ENCODE data around the gene LYST. TPM values are rescaled to one million over a fixed set of nuclear protein-coding genes. Genes with fewer than 3 reads are reported as not detected.

Gene LYST
- total and polyA plus RNA-seq, 7 donors, result 6.6 to 53.2 (median 21.9) TPM

DNA sequence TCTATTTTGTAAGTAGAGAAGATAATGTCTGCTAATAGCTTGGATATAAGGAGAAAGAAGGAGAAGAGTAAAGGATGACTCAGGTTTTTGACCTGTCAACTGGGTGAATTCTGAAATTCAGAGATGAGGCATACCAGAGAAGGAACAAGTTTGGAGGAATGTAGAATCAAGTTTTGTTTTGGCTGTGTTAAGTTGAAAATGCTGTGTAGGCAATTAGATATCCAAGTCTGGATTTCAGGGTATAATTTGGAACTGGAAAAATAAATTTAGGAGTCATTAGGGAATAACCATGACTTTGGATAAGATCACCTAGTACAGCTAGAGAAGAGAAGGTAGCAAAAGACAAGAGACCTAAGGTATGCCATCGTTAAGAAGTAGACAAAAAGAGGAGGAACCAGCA, 194.7 kb downstream of the LYST start:
- Histone ChIP-seq H3K4me1 (no peaks in the 10 kb centered on the region), H3K9me3 (peaks cover 6 to 15% (median 11%) of the 10 kb centered on the region in 4 donors), H3K36me3 (peaks cover 4 to 70% (median 48%) of the 10 kb centered on the region in 4 donors), H3K4me3 (no peak overlapping the region), H3K27ac (no peak overlapping the region), H3K27me3 (no peaks in the 10 kb centered on the region)
- DNase-seq, result no peak
- WGBS, 2 donors, result 91 to 92% methylated on average over 1 of the region's 1 CpG
- TF ChIP-seq POLR2A (IDR thresholded peaks at IDR 0.05), result no peak
- TF ChIP-seq CTCF (IDR thresholded peaks at IDR 0.05), result no peak
- no peak for TF ChIP-seq EP300 (IDR thresholded peaks at IDR 0.05)
- TF ChIP-seq POLR2AphosphoS5 (IDR thresholded peaks at IDR 0.05), result no peak
- intact Hi-C loops (cut with DNase I), result no loop called here

GRCh38 chr1:235670157-235670776, 196.4 kb downstream of the LYST start:
- Histone ChIP-seq H3K27ac (no peak overlapping the region), H3K36me3 (peaks cover 4 to 53% (median 32%) of the 10 kb centered on the region in 4 donors), H3K4me1 (no peaks in the 10 kb centered on the region), H3K9me3 (peaks cover 6 to 15% (median 11%) of the 10 kb centered on the region in 4 donors), H3K27me3 (no peaks in the 10 kb centered on the region), H3K4me3 (no peak overlapping the region)
- no peak for TF ChIP-seq POLR2A (IDR thresholded peaks at IDR 0.05)
- no peak for TF ChIP-seq EP300 (IDR thresholded peaks at IDR 0.05)
- DNase-seq, result no peak
- WGBS, 2 donors, result 97% methylated on average over 8 of the region's 8 CpGs
- intact Hi-C loops (cut with DNase I), result no loop called here

DNA sequence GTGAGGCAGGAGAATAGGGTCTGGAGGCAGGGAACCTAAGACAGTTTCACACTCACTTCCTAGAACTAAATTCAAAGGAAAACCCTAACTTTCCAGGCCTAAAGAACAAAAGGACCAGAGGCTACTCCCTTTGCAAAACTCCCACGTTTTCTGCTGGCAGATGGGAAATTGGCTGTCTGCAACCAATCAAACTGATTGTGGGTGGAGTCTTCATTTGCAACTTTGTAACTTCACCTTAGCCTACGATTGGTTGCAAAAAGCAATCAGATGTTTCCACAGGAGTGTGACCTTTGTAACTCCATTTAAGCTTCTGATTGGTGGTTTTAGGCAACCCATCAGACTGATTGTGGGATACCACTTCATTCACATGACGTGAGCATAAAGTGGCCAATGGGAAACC, 197.4 kb downstream of the LYST start:
- H3K9me3 ChIP-seq, result peaks cover 6 to 15% (median 10%) of the 10 kb centered on the region in 4 donors
- intact Hi-C loops (cut with DNase I), result no loop called here
- TF ChIP-seq POLR2A (IDR thresholded peaks at IDR 0.05) (no peak), EP300 (IDR thresholded peaks at IDR 0.05) (no peak), CTCF (IDR thresholded peaks at IDR 0.05) (no peak), POLR2AphosphoS5 (IDR thresholded peaks at IDR 0.05) (no peak)
- no peaks in the 10 kb centered on the region for H3K4me1 ChIP-seq
- no peak overlapping the region for H3K27ac ChIP-seq
- WGBS, 2 donors, result 95 to 97% methylated on average over 3 of the region's 3 CpGs
- H3K36me3 ChIP-seq, result peaks cover 0 to 45% (median 25%) of the 10 kb centered on the region in 4 donors
- H3K27me3 ChIP-seq, result no peaks in the 10 kb centered on the region
- no peak overlapping the region for H3K4me3 ChIP-seq
- DNase-seq, result no peak

DNA sequence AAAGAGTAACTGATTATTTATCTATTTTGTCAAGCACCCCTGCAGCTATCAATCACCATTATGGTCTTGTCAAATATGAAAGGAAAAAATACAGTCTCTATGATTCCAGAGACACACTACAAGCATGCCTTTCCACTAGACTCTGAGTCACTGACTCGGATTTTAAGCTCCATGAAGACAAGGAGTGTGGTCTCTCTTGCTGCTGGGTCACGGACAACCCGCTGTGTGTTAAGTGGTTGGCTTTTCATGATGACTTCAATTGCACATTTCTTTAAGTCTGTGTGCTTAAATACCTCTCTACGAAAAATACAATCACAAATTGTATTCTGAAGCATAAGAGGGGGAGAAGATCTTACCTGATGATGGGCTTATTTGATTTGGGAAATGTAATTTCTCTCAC, 203.1 kb downstream of the LYST start:
- DNase-seq, result no peak
- peaks cover 0 to 34% (median 9%) of the 10 kb centered on the region in 4 donors for H3K36me3 ChIP-seq
- TF ChIP-seq POLR2A (IDR thresholded peaks at IDR 0.05), result no peak
- TF ChIP-seq POLR2AphosphoS5 (IDR thresholded peaks at IDR 0.05), result no peak
- no peak for TF ChIP-seq EP300 (IDR thresholded peaks at IDR 0.05)
- no peak for TF ChIP-seq CTCF (IDR thresholded peaks at IDR 0.05)
- intact Hi-C loops (cut with DNase I), result no loop called here
- no peak overlapping the region for H3K27ac ChIP-seq
- H3K9me3 ChIP-seq, result no peaks in the 10 kb centered on the region
- no peaks in the 10 kb centered on the region for H3K27me3 ChIP-seq
- WGBS, 2 donors, result 96 to 97% methylated on average over 4 of the region's 4 CpGs
- H3K4me3 ChIP-seq, result no peak overlapping the region
- no peaks in the 10 kb centered on the region for H3K4me1 ChIP-seq

DNA sequence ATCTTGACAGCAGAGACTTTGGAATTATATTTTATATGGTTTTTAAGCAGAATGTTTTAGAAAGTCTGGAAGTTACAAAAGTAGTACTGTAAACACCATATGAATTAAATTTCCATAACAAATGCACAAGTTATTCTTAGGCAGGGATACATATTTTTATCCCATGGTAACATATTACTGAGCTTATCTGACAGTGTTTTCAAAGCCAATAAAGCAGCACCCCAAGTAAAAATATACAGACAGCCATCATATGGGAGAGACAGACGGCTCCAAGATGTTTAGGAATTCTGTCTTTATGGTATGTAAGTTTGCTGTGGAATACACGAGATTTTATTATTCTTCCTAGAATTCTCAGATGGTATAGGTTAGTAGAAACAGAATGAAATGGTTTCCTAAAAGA, 205.1 kb downstream of the LYST start:
- no peaks in the 10 kb centered on the region for H3K9me3 ChIP-seq
- no peaks in the 10 kb centered on the region for H3K27me3 ChIP-seq
- intact Hi-C loops (cut with DNase I), result no loop called here
- no peak for TF ChIP-seq POLR2AphosphoS5 (IDR thresholded peaks at IDR 0.05)
- no peak for DNase-seq
- H3K27ac ChIP-seq, result no peak overlapping the region
- 72 to 77% methylated on average over 2 of the region's 2 CpGs for WGBS, 2 donors
- H3K36me3 ChIP-seq, result peaks cover 0 to 34% (median 9%) of the 10 kb centered on the region in 4 donors
- no peaks in the 10 kb centered on the region for H3K4me1 ChIP-seq
- H3K4me3 ChIP-seq, result no peak overlapping the region

All from sigmoid colon (tissue), 7 donors.